Measurements from ENCODE around the gene MAP3K10. TPM values are rescaled to one million over a fixed set of nuclear protein-coding genes. Genes with fewer than 3 reads are reported as not detected.

MAP3K10 gene
- total and polyA plus RNA-seq, 2 donors (not counting 1 experiment from before 2014, with no cell fraction given) = 22.5 to 41.6 TPM

DNA sequence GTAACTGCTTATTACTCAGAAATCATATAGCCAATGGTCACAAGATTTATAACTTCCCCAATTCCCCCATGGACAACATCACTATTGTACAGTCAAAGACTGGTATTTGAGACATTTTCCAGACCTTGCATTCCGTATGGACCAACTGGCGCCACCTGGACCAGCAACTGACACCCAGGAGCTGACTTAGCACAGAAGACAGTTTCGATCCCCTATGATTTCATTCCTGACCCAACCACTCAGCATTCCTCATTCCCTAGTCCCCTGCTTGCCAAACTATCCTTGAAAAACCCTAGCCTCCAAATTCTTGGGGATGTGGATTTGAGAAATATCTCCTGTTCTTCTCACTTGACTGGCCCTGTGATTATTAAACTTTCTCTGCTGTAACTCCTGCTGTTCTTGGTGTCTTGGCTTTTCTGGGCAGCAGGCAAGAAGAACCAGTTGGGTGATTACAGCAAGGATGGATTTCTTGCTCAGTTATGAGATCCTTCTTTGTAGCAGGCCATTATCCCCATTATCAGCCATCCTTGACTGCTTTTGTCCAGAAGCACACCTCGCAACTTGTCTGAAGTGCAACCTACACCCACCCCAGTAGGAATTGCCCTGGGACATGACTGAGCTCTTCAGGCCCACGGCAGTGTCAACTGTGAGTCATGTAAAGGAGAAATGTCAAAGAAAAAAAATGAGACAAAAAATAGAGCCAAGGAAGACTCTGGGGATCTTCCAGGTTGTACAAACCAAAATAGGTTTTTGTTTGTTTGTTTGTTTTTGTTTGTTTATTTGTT lies 13.7 kb upstream of the MAP3K10 start:
- no peak overlapping the region for H3K4me3 ChIP-seq (ENCODE audit: control extremely low read depth in 1 of 5, extremely low read depth in 1 of 5, insufficient read depth in 1 of 5, low read depth in 2 of 5, low read length in 4 of 5)
- no peak overlapping the region for H2AFZ ChIP-seq (ENCODE audit: insufficient read depth, low read depth, low read length, poor library complexity, severe bottlenecking)
- no peak overlapping the region for H3K4me2 ChIP-seq (replicated peaks; ENCODE audit: low read depth, low read length, poor library complexity, severe bottlenecking)
- no peak overlapping the region for H3K27ac ChIP-seq (ENCODE audit: low read length in 2 of 2)
- no peak overlapping the region for H3K9ac ChIP-seq (ENCODE audit: low read length)
- no peak overlapping the region for H3K4me3 Mint-ChIP-seq
- no peaks in the 10 kb centered on the region for H3K9me3 ChIP-seq (ENCODE audit: control extremely low read depth in 1 of 3, control insufficient read depth in 2 of 3, insufficient read depth in 1 of 3, low read length in 2 of 3)
- 81% methylated on average over 2 of the region's 5 CpGs for WGBS (ENCODE audit: insufficient coverage)
- no peaks in the 10 kb centered on the region for H3K79me2 ChIP-seq (ENCODE audit: control insufficient read depth, insufficient read depth, low read length)
- H3K27me3 ChIP-seq (replicated peaks in 1 of 4; ENCODE audit: control extremely low read depth in 1 of 4, control insufficient read depth in 3 of 4, insufficient read depth in 4 of 4, low read length in 3 of 4) = peaks cover 0 to 5% (median 1%) of the 10 kb centered on the region in 4 experiments
- TF ChIP-seq, protein P1, sequence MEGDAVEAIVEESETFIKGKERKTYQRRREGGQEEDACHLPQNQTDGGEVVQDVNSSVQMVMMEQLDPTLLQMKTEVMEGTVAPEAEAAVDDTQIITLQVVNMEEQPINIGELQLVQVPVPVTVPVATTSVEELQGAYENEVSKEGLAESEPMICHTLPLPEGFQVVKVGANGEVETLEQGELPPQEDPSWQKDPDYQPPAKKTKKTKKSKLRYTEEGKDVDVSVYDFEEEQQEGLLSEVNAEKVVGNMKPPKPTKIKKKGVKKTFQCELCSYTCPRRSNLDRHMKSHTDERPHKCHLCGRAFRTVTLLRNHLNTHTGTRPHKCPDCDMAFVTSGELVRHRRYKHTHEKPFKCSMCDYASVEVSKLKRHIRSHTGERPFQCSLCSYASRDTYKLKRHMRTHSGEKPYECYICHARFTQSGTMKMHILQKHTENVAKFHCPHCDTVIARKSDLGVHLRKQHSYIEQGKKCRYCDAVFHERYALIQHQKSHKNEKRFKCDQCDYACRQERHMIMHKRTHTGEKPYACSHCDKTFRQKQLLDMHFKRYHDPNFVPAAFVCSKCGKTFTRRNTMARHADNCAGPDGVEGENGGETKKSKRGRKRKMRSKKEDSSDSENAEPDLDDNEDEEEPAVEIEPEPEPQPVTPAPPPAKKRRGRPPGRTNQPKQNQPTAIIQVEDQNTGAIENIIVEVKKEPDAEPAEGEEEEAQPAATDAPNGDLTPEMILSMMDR (IDR thresholded peaks at IDR 0.05) = no peak
- TF ChIP-seq EZH2 (IDR thresholded peaks at IDR 0.05; ENCODE audit: borderline replicate concordance, insufficient read depth, low read depth, low read length, poor library complexity, severe bottlenecking) = no peak
- no peaks in the 10 kb centered on the region for H3K4me1 Mint-ChIP-seq
- H3K4me1 ChIP-seq (ENCODE audit: control insufficient read depth in 2 of 2, insufficient read depth in 2 of 2, low read length in 2 of 2) = no peaks in the 10 kb centered on the region
- H3K27ac Mint-ChIP-seq = no peak overlapping the region
- DNase-seq (no peak), ATAC-seq (ENCODE audit: low read depth) (no peak)
- intact Hi-C loops (cut with micrococcal nuclease) = no loop called here
- peaks cover 37% of the 10 kb centered on the region for H3K27me3 Mint-ChIP-seq
- H3K9me3 Mint-ChIP-seq (ENCODE audit: insufficient read depth) = no peaks in the 10 kb centered on the region
- H3K36me3 ChIP-seq (replicated peaks in 1 of 2; ENCODE audit: control extremely low read depth in 1 of 2, control insufficient read depth in 1 of 2, extremely low read depth in 1 of 2, insufficient read depth in 2 of 2, low read length in 1 of 2) = no peaks in the 10 kb centered on the region
- ChIA-PET POLR2A (no interaction called here), CTCF (no interaction called here)
- no peaks in the 10 kb centered on the region for H4K20me1 ChIP-seq (ENCODE audit: control insufficient read depth, insufficient read depth, low read length, poor library complexity, severe bottlenecking)

GRCh38 chr19:40178756-40179155 lies 12.5 kb upstream of the MAP3K10 start:
- no peaks in the 10 kb centered on the region for H3K4me1 Mint-ChIP-seq
- ChIA-PET CTCF (no interaction called here), POLR2A (no interaction called here)
- ATAC-seq (ENCODE audit: low read depth) (no peak), DNase-seq (no peak)
- intact Hi-C loops (cut with micrococcal nuclease) = no loop called here
- Histone ChIP-seq H3K4me3 (ENCODE audit: control extremely low read depth in 1 of 5, extremely low read depth in 1 of 5, insufficient read depth in 1 of 5, low read depth in 2 of 5, low read length in 4 of 5) (no peak overlapping the region), H3K27me3 (replicated peaks in 1 of 4; ENCODE audit: control extremely low read depth in 1 of 4, control insufficient read depth in 3 of 4, insufficient read depth in 4 of 4, low read length in 3 of 4) (peaks cover 0 to 5% (median 1%) of the 10 kb centered on the region in 4 experiments), H3K4me1 (ENCODE audit: control insufficient read depth in 2 of 2, insufficient read depth in 2 of 2, low read length in 2 of 2) (no peaks in the 10 kb centered on the region), H3K79me2 (ENCODE audit: control insufficient read depth, insufficient read depth, low read length) (no peaks in the 10 kb centered on the region), H3K9me3 (ENCODE audit: control extremely low read depth in 1 of 3, control insufficient read depth in 2 of 3, insufficient read depth in 1 of 3, low read length in 2 of 3) (no peaks in the 10 kb centered on the region), H2AFZ (ENCODE audit: insufficient read depth, low read depth, low read length, poor library complexity, severe bottlenecking) (no peak overlapping the region), H3K4me2 (replicated peaks; ENCODE audit: low read depth, low read length, poor library complexity, severe bottlenecking) (no peak overlapping the region), H4K20me1 (ENCODE audit: control insufficient read depth, insufficient read depth, low read length, poor library complexity, severe bottlenecking) (no peaks in the 10 kb centered on the region), H3K36me3 (replicated peaks in 1 of 2; ENCODE audit: control extremely low read depth in 1 of 2, control insufficient read depth in 1 of 2, extremely low read depth in 1 of 2, insufficient read depth in 2 of 2, low read length in 1 of 2) (no peaks in the 10 kb centered on the region), H3K27ac (ENCODE audit: low read length in 2 of 2) (no peak overlapping the region), H3K9ac (ENCODE audit: low read length) (no peak overlapping the region)
- TF ChIP-seq, protein P1 (IDR thresholded peaks at IDR 0.05) = no peak
- no peak for TF ChIP-seq EZH2 (IDR thresholded peaks at IDR 0.05; ENCODE audit: borderline replicate concordance, insufficient read depth, low read depth, low read length, poor library complexity, severe bottlenecking)
- H3K27ac Mint-ChIP-seq = no peak overlapping the region
- peaks cover 31% of the 10 kb centered on the region for H3K27me3 Mint-ChIP-seq
- no peak overlapping the region for H3K4me3 Mint-ChIP-seq
- WGBS (ENCODE audit: insufficient coverage) = 85% methylated on average over 4 of the region's 4 CpGs
- H3K9me3 Mint-ChIP-seq (ENCODE audit: insufficient read depth) = no peaks in the 10 kb centered on the region
